HG02943 (cell line): Measurements from ENCODE around the gene CDKL1.
"Not testable (repeated sequence)": the region's sequence is repeated elsewhere in the genome, so short reads cannot be mapped to it uniquely, and the experiment has no call there.

ENCODE experiments used
- ATAC-seq: cut with Tn5 transposase; IDR thresholded peaks from one replicate; pipeline ENCODE4 v1.9.1; 2021; ENCODE audit warnings: mild to moderate bottlenecking, low read depth, moderate library complexity; ENCODE audit not compliant: unreplicated experiment

The CDKL1 gene

GRCh38 chr14:50388256-50388931 is 8.3 kb downstream of the CDKL1 start:
- ATAC-seq = no peak

- ATAC-seq = no peak
Measured at GRCh38 chr14:50387548-50387947, 9.1 kb downstream of the CDKL1 start.

GRCh38 chr14:50383618-50384225 is 13.0 kb downstream of the CDKL1 start:
- ATAC-seq = no peak

- ATAC-seq = no peak
Measured at GRCh38 chr14:50381823-50382287, 14.8 kb downstream of the CDKL1 start.

- no peak for ATAC-seq
Measured at GRCh38 chr14:50381008-50381407, 15.7 kb downstream of the CDKL1 start.

- ATAC-seq = no peak
Measured at GRCh38 chr14:50380455-50380854, 16.2 kb downstream of the CDKL1 start.

GRCh38 chr14:50379563-50379962 is 17.1 kb downstream of the CDKL1 start:
- no peak for ATAC-seq

GRCh38 chr14:50377550-50378085 is 19.1 kb downstream of the CDKL1 start:
- ATAC-seq = no peak

GRCh38 chr14:50375760-50376159 is 20.9 kb downstream of the CDKL1 start:
- no peak for ATAC-seq

- ATAC-seq = no peak
Measured at GRCh38 chr14:50373959-50374358, 22.7 kb downstream of the CDKL1 start.

GRCh38 chr14:50371546-50371945 is 25.1 kb downstream of the CDKL1 start:
- no peak for ATAC-seq

GRCh38 chr14:50366589-50366988 is 30.1 kb downstream of the CDKL1 start:
- no peak for ATAC-seq

- ATAC-seq = no peak
Measured at GRCh38 chr14:50366115-50366514, 30.6 kb downstream of the CDKL1 start.

- not testable (repeated sequence) for ATAC-seq
Measured at GRCh38 chr14:50365572-50365971, 31.1 kb downstream of the CDKL1 start.

GRCh38 chr14:50364792-50365191 is 31.9 kb downstream of the CDKL1 start:
- no peak for ATAC-seq

GRCh38 chr14:50363714-50364111 is 33.0 kb downstream of the CDKL1 start:
- ATAC-seq = peak; percentile 99

- ATAC-seq = peak; percentile 27
Measured at GRCh38 chr14:50362764-50363713, 33.6 kb downstream of the CDKL1 start.

GRCh38 chr14:50361473-50362403 is 34.9 kb downstream of the CDKL1 start:
- ATAC-seq = not testable (repeated sequence)

GRCh38 chr14:50360851-50361250 is 35.8 kb downstream of the CDKL1 start:
- ATAC-seq = no peak

GRCh38 chr14:50360093-50360492 is 36.6 kb downstream of the CDKL1 start:
- ATAC-seq = no peak
